SH-SY5Y (cell line): ENCODE measurements around the gene AFG1L.

Source experiments
- GATA2 ChIP-seq: IDR thresholded peaks from 2 replicates; pipeline ENCODE4 v1.6.1; 2011; ENCODE audit warnings: mild to moderate bottlenecking, low read depth, low read length
- GATA3 ChIP-seq: IDR thresholded peaks from 2 replicates; pipeline ENCODE4 v1.6.1; 2011; ENCODE audit warnings: low read depth, mild to moderate bottlenecking, low read length, moderate library complexity

The AFG1L gene

GRCh38 chr6:108492131-108492766, 197.4 kb downstream of the AFG1L start:
- no peak for TF ChIP-seq GATA3
- TF ChIP-seq GATA2: no peak

GRCh38 chr6:108494434-108494833, 199.6 kb downstream of the AFG1L start:
- TF ChIP-seq GATA3 (no peak), GATA2 (no peak)

GRCh38 chr6:108497883-108498282, 203.0 kb downstream of the AFG1L start:
- TF ChIP-seq GATA2: no peak
- no peak for TF ChIP-seq GATA3

- TF ChIP-seq GATA3: no peak
- no peak for TF ChIP-seq GATA2
These were observed 206.7 kb downstream of the AFG1L start for GRCh38 chr6:108501559-108501958.

- TF ChIP-seq GATA2: no peak
- no peak for TF ChIP-seq GATA3
These were observed 208.0 kb downstream of the AFG1L start for GRCh38 chr6:108502832-108503231.

GRCh38 chr6:108507316-108507715, 212.5 kb downstream of the AFG1L start:
- TF ChIP-seq GATA2: no peak
- TF ChIP-seq GATA3: no peak

GRCh38 chr6:108510461-108511319, 215.8 kb downstream of the AFG1L start:
- TF ChIP-seq GATA2: no peak
- TF ChIP-seq GATA3: no peak

GRCh38 chr6:108518714-108519576, 224.1 kb downstream of the AFG1L start:
- TF ChIP-seq GATA3: no peak
- no peak for TF ChIP-seq GATA2

- TF ChIP-seq GATA2 (no peak), GATA3 (no peak)
These were observed 226.8 kb downstream of the AFG1L start for GRCh38 chr6:108521616-108522107.

- no peak for TF ChIP-seq GATA2
- TF ChIP-seq GATA3: no peak
These were observed 228.8 kb downstream of the AFG1L start for GRCh38 chr6:108523697-108524096.

GRCh38 chr6:108524528-108525248, 229.8 kb downstream of the AFG1L start:
- no peak for TF ChIP-seq GATA3
- no peak for TF ChIP-seq GATA2

- TF ChIP-seq GATA3 (no peak), GATA2 (no peak)
These were observed 231.9 kb downstream of the AFG1L start for GRCh38 chr6:108526739-108527174.

GRCh38 chr6:108528878-108529277, 234.0 kb downstream of the AFG1L start:
- TF ChIP-seq GATA3 (no peak), GATA2 (no peak)

GRCh38 chr6:108531332-108531731, 236.5 kb downstream of the AFG1L start:
- TF ChIP-seq GATA3 (no peak), GATA2 (no peak)
